Activated CD8-positive, alpha-beta memory T cell treated with anti-CD3 and anti-CD28 coated beads for 24 hours (primary cell): ENCODE results near the gene KMO.
A peak's percentile ranks its signal among the peaks of the same experiment; 100 is the strongest.

ENCODE experiments used
- DNase-seq: peaks from one replicate; pipeline ENCODE4 v3.0.0-alpha.2; 2020

The KMO gene

GRCh38 chr1:241631674-241632073 lies 99.5 kb downstream of the KMO start:
- no peak for DNase-seq

GRCh38 chr1:241632987-241633386 lies 100.8 kb downstream of the KMO start:
- no peak for DNase-seq

GRCh38 chr1:241635556-241636152 lies 103.5 kb downstream of the KMO start:
- DNase-seq, result no peak

GRCh38 chr1:241636291-241636690 lies 104.1 kb downstream of the KMO start:
- no peak for DNase-seq

GRCh38 chr1:241637046-241637590 lies 104.9 kb downstream of the KMO start:
- no peak for DNase-seq

- DNase-seq, result no peak
Observed at GRCh38 chr1:241637604-241638003, 105.4 kb downstream of the KMO start.

- no peak for DNase-seq
Observed at GRCh38 chr1:241638099-241638682, 106.0 kb downstream of the KMO start.

- DNase-seq, result no peak
Observed at GRCh38 chr1:241638909-241639622, 106.9 kb downstream of the KMO start.

- peak; percentile 86 for DNase-seq
Observed at GRCh38 chr1:241639623-241640148, 107.5 kb downstream of the KMO start.

GRCh38 chr1:241640149-241640866 lies 108.1 kb downstream of the KMO start, which contains the start of the genes CHML and OPN3:
CHML (minus strand) TSS chr1:241640369; CDS start chr1:241635766, 4,603 bp downstream.
OPN3 (minus strand) TSS chr1:241640369; CDS start chr1:241640254, 115 bp downstream.
- DNase-seq, result peak; percentile 97

- DNase-seq, result no peak
Observed at GRCh38 chr1:241640867-241641622, 108.9 kb downstream of the KMO start.

GRCh38 chr1:241641773-241642592 lies 109.8 kb downstream of the KMO start:
- DNase-seq, result no peak

- no peak for DNase-seq
Observed at GRCh38 chr1:241642593-241642944, 110.4 kb downstream of the KMO start.

- DNase-seq, result no peak
Observed at GRCh38 chr1:241644259-241644658, 112.1 kb downstream of the KMO start.

- DNase-seq, result no peak
Observed at GRCh38 chr1:241645199-241645598, 113.0 kb downstream of the KMO start.
